ENCODE data around the gene MAGEA9B. TPM values are rescaled to one million over a fixed set of nuclear protein-coding genes. Genes with fewer than 3 reads are reported as not detected.
"Not testable (repeated sequence)": the region's sequence is repeated elsewhere in the genome, so short reads cannot be mapped to it uniquely, and the experiment has no call there.

Gene MAGEA9B
- total RNA-seq, 1 experiment from 2014 or later = not detected

- DNase-seq (ENCODE audit: low spot score); in situ Hi-C loops (cut with HindIII; ENCODE audit: low sequenced_read_pairs): not testable (repeated sequence)
Measured at GRCh38 chrX:149585631-149586030, 1.6 kb downstream of the MAGEA9B start.

- DNase-seq (ENCODE audit: low spot score); in situ Hi-C loops (cut with HindIII; ENCODE audit: low sequenced_read_pairs): not testable (repeated sequence)
Measured at GRCh38 chrX:149573456-149573855, 13.8 kb downstream of the MAGEA9B start.

GRCh38 chrX:149572743-149573142 lies 14.5 kb downstream of the MAGEA9B start:
- in situ Hi-C loops (cut with HindIII; ENCODE audit: low sequenced_read_pairs) = no loop called here
- DNase-seq (ENCODE audit: low spot score) = no peak

- in situ Hi-C loops (cut with HindIII; ENCODE audit: low sequenced_read_pairs) = no loop called here
- no peak for DNase-seq (ENCODE audit: low spot score)
Measured at GRCh38 chrX:149571770-149572169, 15.5 kb downstream of the MAGEA9B start.

GRCh38 chrX:149570668-149571067 lies 16.6 kb downstream of the MAGEA9B start:
- in situ Hi-C loops (cut with HindIII; ENCODE audit: low sequenced_read_pairs) = no loop called here
- DNase-seq (ENCODE audit: low spot score) = no peak

- DNase-seq (ENCODE audit: low spot score) = no peak
- in situ Hi-C loops (cut with HindIII; ENCODE audit: low sequenced_read_pairs) = no loop called here
Measured at GRCh38 chrX:149569770-149570169, 17.5 kb downstream of the MAGEA9B start.

GRCh38 chrX:149568701-149569296 lies 18.5 kb downstream of the MAGEA9B start:
- in situ Hi-C loops (cut with HindIII; ENCODE audit: low sequenced_read_pairs) = no loop called here
- peak; percentile 27 for DNase-seq (ENCODE audit: low spot score)

- in situ Hi-C loops (cut with HindIII; ENCODE audit: low sequenced_read_pairs) = no loop called here
Measured at GRCh38 chrX:149567621-149568417, 19.4 kb downstream of the MAGEA9B start.

GRCh38 chrX:149563359-149563758 lies 23.9 kb downstream of the MAGEA9B start:
- in situ Hi-C loops (cut with HindIII; ENCODE audit: low sequenced_read_pairs) = no loop called here
- no peak for DNase-seq (ENCODE audit: low spot score)

More at GRCh38 chrX:149567621-149568417, 19.4 kb downstream of the MAGEA9B start:
- DNase-seq (ENCODE audit: low spot score) = no peak

GRCh38 chrX:149555251-149555650 lies 32.0 kb downstream of the MAGEA9B start:
- in situ Hi-C loops (cut with HindIII; ENCODE audit: low sequenced_read_pairs); DNase-seq (ENCODE audit: low spot score): not testable (repeated sequence)

- not testable (repeated sequence) for DNase-seq (ENCODE audit: low spot score)
Measured at GRCh38 chrX:149551939-149552248, 35.4 kb downstream of the MAGEA9B start.

GRCh38 chrX:149551245-149551938 lies 35.9 kb downstream of the MAGEA9B start:
- DNase-seq (ENCODE audit: low spot score); in situ Hi-C loops (cut with HindIII; ENCODE audit: low sequenced_read_pairs): not testable (repeated sequence)

More at GRCh38 chrX:149551939-149552248, 35.4 kb downstream of the MAGEA9B start:
- in situ Hi-C loops (cut with HindIII; ENCODE audit: low sequenced_read_pairs) = not testable (repeated sequence)

GRCh38 chrX:149550454-149550853 lies 36.8 kb downstream of the MAGEA9B start:
- DNase-seq (ENCODE audit: low spot score); in situ Hi-C loops (cut with HindIII; ENCODE audit: low sequenced_read_pairs): not testable (repeated sequence)

GRCh38 chrX:149549701-149550100 lies 37.6 kb downstream of the MAGEA9B start, which contains the start of gene HSFX3:
TSS of gene HSFX3 (minus strand) at chrX:149549924. CDS start at chrX:149549852, 72 bp downstream.
- in situ Hi-C loops (cut with HindIII; ENCODE audit: low sequenced_read_pairs); DNase-seq (ENCODE audit: low spot score): not testable (repeated sequence)

GRCh38 chrX:149547782-149548181 lies 39.5 kb downstream of the MAGEA9B start:
- in situ Hi-C loops (cut with HindIII; ENCODE audit: low sequenced_read_pairs); DNase-seq (ENCODE audit: low spot score): not testable (repeated sequence)

GRCh38 chrX:149546962-149547361 lies 40.3 kb downstream of the MAGEA9B start:
- in situ Hi-C loops (cut with HindIII; ENCODE audit: low sequenced_read_pairs); DNase-seq (ENCODE audit: low spot score): not testable (repeated sequence)

- DNase-seq (ENCODE audit: low spot score); in situ Hi-C loops (cut with HindIII; ENCODE audit: low sequenced_read_pairs): not testable (repeated sequence)
Measured at GRCh38 chrX:149545545-149546543, 41.4 kb downstream of the MAGEA9B start.

GRCh38 chrX:149541521-149542047 lies 45.7 kb downstream of the MAGEA9B start:
- in situ Hi-C loops (cut with HindIII; ENCODE audit: low sequenced_read_pairs) = no loop called here
- DNase-seq (ENCODE audit: low spot score) = no peak
